Measurements from ENCODE around the gene PTPRK. TPM values are rescaled to one million over a fixed set of nuclear protein-coding genes. Genes with fewer than 3 reads are reported as not detected.

The PTPRK gene
- total RNA-seq, 2 experiments from 2014 or later, result 0.50 to 0.53 TPM

GRCh38 chr6:128403618-128404444 lies 116.6 kb downstream of the PTPRK start:
- H3K27ac Mint-ChIP-seq, result no peak overlapping the region
- H3K9me3 Mint-ChIP-seq, result no peaks in the 10 kb centered on the region
- ChIA-PET CTCF (no interaction called here), POLR2A (no interaction called here)
- no peaks in the 10 kb centered on the region for H3K4me1 Mint-ChIP-seq
- H3K36me3 Mint-ChIP-seq (ENCODE audit: low read depth), result no peaks in the 10 kb centered on the region
- H3K27me3 Mint-ChIP-seq, result no peaks in the 10 kb centered on the region
- no peak for DNase-seq
- no peak overlapping the region for H3K4me3 Mint-ChIP-seq

- no peaks in the 10 kb centered on the region for H3K9me3 Mint-ChIP-seq
- no peak overlapping the region for H3K4me3 Mint-ChIP-seq
- H3K36me3 Mint-ChIP-seq (ENCODE audit: low read depth), result no peaks in the 10 kb centered on the region
- H3K4me1 Mint-ChIP-seq, result no peaks in the 10 kb centered on the region
- POLR2A ChIA-PET, result no interaction called here
- CTCF ChIA-PET, result no interaction called here
- H3K27me3 Mint-ChIP-seq, result no peaks in the 10 kb centered on the region
- no peak overlapping the region for H3K27ac Mint-ChIP-seq
- no peak for DNase-seq
These were observed 119.5 kb downstream of the PTPRK start for GRCh38 chr6:128400875-128401274.

GRCh38 chr6:128397996-128398395 lies 122.4 kb downstream of the PTPRK start:
- Mint-ChIP-seq H3K9me3 (no peaks in the 10 kb centered on the region), H3K27ac (no peak overlapping the region), H3K4me1 (no peaks in the 10 kb centered on the region), H3K4me3 (no peak overlapping the region), H3K36me3 (ENCODE audit: low read depth) (no peaks in the 10 kb centered on the region), H3K27me3 (no peaks in the 10 kb centered on the region)
- no peak for DNase-seq
- ChIA-PET POLR2A (no interaction called here), CTCF (no interaction called here)

- Mint-ChIP-seq H3K4me1 (no peaks in the 10 kb centered on the region), H3K27ac (no peak overlapping the region), H3K27me3 (no peaks in the 10 kb centered on the region), H3K9me3 (no peaks in the 10 kb centered on the region), H3K4me3 (no peak overlapping the region), H3K36me3 (ENCODE audit: low read depth) (no peaks in the 10 kb centered on the region)
- CTCF ChIA-PET, result no interaction called here
- DNase-seq, result no peak
- POLR2A ChIA-PET, result no interaction called here
These were observed 124.8 kb downstream of the PTPRK start for GRCh38 chr6:128395596-128395995.

- ChIA-PET POLR2A (no interaction called here), CTCF (no interaction called here)
- Mint-ChIP-seq H3K27me3 (no peaks in the 10 kb centered on the region), H3K27ac (no peak overlapping the region), H3K4me3 (no peak overlapping the region), H3K36me3 (ENCODE audit: low read depth) (no peaks in the 10 kb centered on the region), H3K4me1 (no peaks in the 10 kb centered on the region), H3K9me3 (no peaks in the 10 kb centered on the region)
- DNase-seq, result no peak
These were observed 125.2 kb downstream of the PTPRK start for GRCh38 chr6:128395188-128395587.

GRCh38 chr6:128394167-128394566 lies 126.2 kb downstream of the PTPRK start:
- POLR2A ChIA-PET, result no interaction called here
- Mint-ChIP-seq H3K9me3 (no peaks in the 10 kb centered on the region), H3K27ac (no peak overlapping the region), H3K4me1 (no peaks in the 10 kb centered on the region), H3K4me3 (no peak overlapping the region), H3K27me3 (no peaks in the 10 kb centered on the region), H3K36me3 (ENCODE audit: low read depth) (no peaks in the 10 kb centered on the region)
- DNase-seq, result no peak
- CTCF ChIA-PET, result no interaction called here

GRCh38 chr6:128389820-128390534 lies 130.4 kb downstream of the PTPRK start:
- Mint-ChIP-seq H3K4me3 (no peak overlapping the region), H3K27ac (no peak overlapping the region), H3K4me1 (no peaks in the 10 kb centered on the region), H3K9me3 (no peaks in the 10 kb centered on the region), H3K27me3 (no peaks in the 10 kb centered on the region), H3K36me3 (ENCODE audit: low read depth) (no peaks in the 10 kb centered on the region)
- ChIA-PET POLR2A (no interaction called here), CTCF (no interaction called here)
- no peak for DNase-seq

GRCh38 chr6:128388380-128388779 lies 132.0 kb downstream of the PTPRK start:
- Mint-ChIP-seq H3K4me1 (no peaks in the 10 kb centered on the region), H3K9me3 (no peaks in the 10 kb centered on the region), H3K27ac (no peak overlapping the region), H3K27me3 (no peaks in the 10 kb centered on the region), H3K36me3 (ENCODE audit: low read depth) (no peaks in the 10 kb centered on the region), H3K4me3 (no peak overlapping the region)
- CTCF ChIA-PET, result no interaction called here
- POLR2A ChIA-PET, result no interaction called here
- no peak for DNase-seq

GRCh38 chr6:128380891-128381290 lies 139.5 kb downstream of the PTPRK start:
- no peaks in the 10 kb centered on the region for H3K27me3 Mint-ChIP-seq
- CTCF ChIA-PET, result no interaction called here
- POLR2A ChIA-PET, result no interaction called here
- no peaks in the 10 kb centered on the region for H3K36me3 Mint-ChIP-seq (ENCODE audit: low read depth)
- H3K27ac Mint-ChIP-seq, result no peak overlapping the region
- H3K4me3 Mint-ChIP-seq, result no peak overlapping the region
- no peaks in the 10 kb centered on the region for H3K4me1 Mint-ChIP-seq
- DNase-seq, result no peak
- H3K9me3 Mint-ChIP-seq, result peaks cover 6% of the 10 kb centered on the region

GRCh38 chr6:128379577-128379976 lies 140.8 kb downstream of the PTPRK start:
- Mint-ChIP-seq H3K9me3 (peaks cover 7% of the 10 kb centered on the region), H3K4me1 (no peaks in the 10 kb centered on the region), H3K36me3 (ENCODE audit: low read depth) (no peaks in the 10 kb centered on the region), H3K27ac (no peak overlapping the region), H3K4me3 (no peak overlapping the region), H3K27me3 (no peaks in the 10 kb centered on the region)
- ChIA-PET POLR2A (no interaction called here), CTCF (no interaction called here)
- DNase-seq, result no peak

- no peaks in the 10 kb centered on the region for H3K4me1 Mint-ChIP-seq
- H3K4me3 Mint-ChIP-seq, result no peak overlapping the region
- ChIA-PET POLR2A (no interaction called here), CTCF (interaction anchor here (0.6 kb wide), 1 partner anchor 95 kb away, joined by 3 read pairs; no protein-coding TSS in a partner anchor)
- DNase-seq, result no peak
- H3K9me3 Mint-ChIP-seq, result peaks cover 8% of the 10 kb centered on the region
- H3K27ac Mint-ChIP-seq, result no peak overlapping the region
- H3K36me3 Mint-ChIP-seq (ENCODE audit: low read depth), result no peaks in the 10 kb centered on the region
- no peaks in the 10 kb centered on the region for H3K27me3 Mint-ChIP-seq
These were observed 143.4 kb downstream of the PTPRK start for GRCh38 chr6:128376952-128377503.

- POLR2A ChIA-PET, result no interaction called here
- H3K9me3 Mint-ChIP-seq, result peaks cover 2% of the 10 kb centered on the region
- no peak overlapping the region for H3K27ac Mint-ChIP-seq
- H3K4me3 Mint-ChIP-seq, result no peak overlapping the region
- no peaks in the 10 kb centered on the region for H3K4me1 Mint-ChIP-seq
- H3K36me3 Mint-ChIP-seq (ENCODE audit: low read depth), result no peaks in the 10 kb centered on the region
- no peak for DNase-seq
- no peaks in the 10 kb centered on the region for H3K27me3 Mint-ChIP-seq
- CTCF ChIA-PET, result no interaction called here
These were observed 149.3 kb downstream of the PTPRK start for GRCh38 chr6:128371136-128371535.

- H3K36me3 Mint-ChIP-seq (ENCODE audit: low read depth), result no peaks in the 10 kb centered on the region
- H3K4me3 Mint-ChIP-seq, result no peak overlapping the region
- ChIA-PET POLR2A (no interaction called here), CTCF (no interaction called here)
- H3K27me3 Mint-ChIP-seq, result no peaks in the 10 kb centered on the region
- no peak for DNase-seq
- no peaks in the 10 kb centered on the region for H3K4me1 Mint-ChIP-seq
- no peak overlapping the region for H3K27ac Mint-ChIP-seq
- H3K9me3 Mint-ChIP-seq, result peaks cover 2% of the 10 kb centered on the region
These were observed 150.3 kb downstream of the PTPRK start for GRCh38 chr6:128370072-128370471.

Data from activated CD4-positive, alpha-beta memory T cell treated with anti-CD3 and anti-CD28 coated beads, Interleukin-2, amount 10 ng/mL, durations not matched to agents 7 days and 5 days (primary cell).